Tibial artery (tissue), 4 donors: ENCODE data around the gene PRR20G.
A peak's percentile ranks its signal among the peaks of the same experiment; 100 is the strongest.
"Not testable (repeated sequence)": the region's sequence is repeated elsewhere in the genome, so short reads cannot be mapped to it uniquely, and the experiment has no call there.

Experiments used
- DNase-seq, 2 donors: peaks; one replicate each; pipeline ENCODE4 v3.0.0-alpha.2; 2019
- H3K27ac ChIP-seq, 2 donors: fragments of 200-600 bp; sonication (generic) in 1 of 2; 1 replicate in 1 of 2; 2 replicates in 1 of 2; pipeline ENCODE4 v1.5.1; 2018 to 2019; ENCODE audit warnings: mild to moderate bottlenecking in 1 of 2
- H3K27me3 ChIP-seq, 2 donors: fragments of 200-600 bp; sonication (generic) in 1 of 2; one replicate each; pipeline versions ENCODE4 v1.5.1 to v1.6.0; 2016 to 2019
- H3K36me3 ChIP-seq, 3 donors: fragments of 200-600 bp; sonication (generic) in 2 of 3; one replicate each; pipeline ENCODE4 v1.5.1; 2016 to 2019; ENCODE audit warnings: mild to moderate bottlenecking in 2 of 3
- H3K4me1 ChIP-seq, 4 donors: fragments of 200-600 bp; sonication (generic) in 2 of 4; 1 replicate in 3 of 4; 2 replicates in 1 of 4; pipeline ENCODE4 v1.5.1; 2016 to 2019
- H3K4me3 ChIP-seq, 2 donors: fragments of 200-600 bp; sonication (generic) in 1 of 2; 1 replicate in 1 of 2; 2 replicates in 1 of 2; pipeline ENCODE4 v1.5.1; 2018 to 2019; ENCODE audit warnings: mild to moderate bottlenecking in 2 of 2
- H3K9me3 ChIP-seq, 3 donors: fragments of 200-600 bp; sonication (generic) in 1 of 3; one replicate each; pipeline ENCODE4 v1.5.1; 2016 to 2019
- intact Hi-C: fragments of 100-400 bp; cut with DNase I; formaldehyde crosslinking; loops from one replicate; pipeline ENCODE4 v1.15.0; 2023; ENCODE audit warnings: low total_unique reads
- TF ChIP-seq, protein P1 (sequence below), 2 experiments: fragments of 200-600 bp in 1 of 2; fragments of 450-650 bp in 1 of 2; IDR thresholded peaks; one replicate each; pipeline ENCODE4 v1.5.1; 2017 to 2019; ENCODE audit warnings: antibody characterized with exemption in 2 of 2, mild to moderate bottlenecking in 1 of 2, moderate library complexity in 1 of 2

The PRR20G gene

DNA sequence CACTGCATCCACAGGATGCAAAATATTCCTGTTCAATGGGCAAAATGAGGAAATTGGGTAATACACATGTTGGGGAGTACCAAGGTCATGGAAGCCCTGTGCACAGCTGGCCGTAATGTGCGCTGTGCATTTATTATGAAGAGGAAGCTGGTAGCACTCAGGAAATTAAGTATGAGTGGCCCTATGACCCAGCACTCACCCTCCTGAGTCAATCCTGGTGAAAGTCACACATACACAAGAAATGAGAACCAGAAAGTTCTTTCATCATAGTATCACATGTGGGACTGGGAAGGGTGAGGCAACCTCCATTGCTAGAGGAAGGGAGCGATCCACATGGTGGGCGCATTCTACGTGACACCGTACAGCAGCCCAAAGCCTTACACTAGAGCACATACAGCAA, 11.4 kb upstream of the PRR20G start:
- Histone ChIP-seq H3K27ac (no peak overlapping the region), H3K9me3 (no peaks in the 10 kb centered on the region), H3K4me1 (no peaks in the 10 kb centered on the region), H3K36me3 (no peaks in the 10 kb centered on the region), H3K4me3 (no peak overlapping the region), H3K27me3 (peaks cover 0 to 6% of the 10 kb centered on the region in 2 donors)
- intact Hi-C loops = no loop called here
- TF ChIP-seq, protein P1, sequence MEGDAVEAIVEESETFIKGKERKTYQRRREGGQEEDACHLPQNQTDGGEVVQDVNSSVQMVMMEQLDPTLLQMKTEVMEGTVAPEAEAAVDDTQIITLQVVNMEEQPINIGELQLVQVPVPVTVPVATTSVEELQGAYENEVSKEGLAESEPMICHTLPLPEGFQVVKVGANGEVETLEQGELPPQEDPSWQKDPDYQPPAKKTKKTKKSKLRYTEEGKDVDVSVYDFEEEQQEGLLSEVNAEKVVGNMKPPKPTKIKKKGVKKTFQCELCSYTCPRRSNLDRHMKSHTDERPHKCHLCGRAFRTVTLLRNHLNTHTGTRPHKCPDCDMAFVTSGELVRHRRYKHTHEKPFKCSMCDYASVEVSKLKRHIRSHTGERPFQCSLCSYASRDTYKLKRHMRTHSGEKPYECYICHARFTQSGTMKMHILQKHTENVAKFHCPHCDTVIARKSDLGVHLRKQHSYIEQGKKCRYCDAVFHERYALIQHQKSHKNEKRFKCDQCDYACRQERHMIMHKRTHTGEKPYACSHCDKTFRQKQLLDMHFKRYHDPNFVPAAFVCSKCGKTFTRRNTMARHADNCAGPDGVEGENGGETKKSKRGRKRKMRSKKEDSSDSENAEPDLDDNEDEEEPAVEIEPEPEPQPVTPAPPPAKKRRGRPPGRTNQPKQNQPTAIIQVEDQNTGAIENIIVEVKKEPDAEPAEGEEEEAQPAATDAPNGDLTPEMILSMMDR (IDR thresholded peaks at IDR 0.05) = no peak
- DNase-seq = peak in 1 of 2 donors; percentile 51

DNA sequence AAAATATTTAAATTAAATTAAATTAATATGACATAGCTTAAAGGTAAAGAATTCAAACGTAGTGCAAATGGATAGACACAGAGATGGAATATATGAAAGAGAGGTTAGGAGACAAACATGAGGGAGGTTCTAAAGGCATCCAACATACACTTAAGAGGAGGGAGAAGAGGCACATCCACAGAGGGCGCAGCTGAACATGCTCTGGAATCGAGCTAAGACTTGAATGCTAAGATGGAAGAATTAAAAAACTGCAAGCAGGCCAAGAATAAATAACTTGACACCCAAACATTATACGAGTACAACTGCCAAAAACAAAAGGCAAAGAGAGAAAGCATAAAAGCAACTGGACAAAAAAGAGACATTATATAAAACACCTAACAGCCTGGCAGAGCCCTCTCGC, 9.1 kb upstream of the PRR20G start:
- intact Hi-C loops = no loop called here
- no peak for DNase-seq
- Histone ChIP-seq H3K4me3 (no peak overlapping the region), H3K27me3 (peaks cover 0 to 12% of the 10 kb centered on the region in 2 donors), H3K36me3 (no peaks in the 10 kb centered on the region), H3K4me1 (no peaks in the 10 kb centered on the region), H3K9me3 (no peaks in the 10 kb centered on the region), H3K27ac (no peak overlapping the region)
- TF ChIP-seq, protein P1 (IDR thresholded peaks at IDR 0.05) = no peak

DNA sequence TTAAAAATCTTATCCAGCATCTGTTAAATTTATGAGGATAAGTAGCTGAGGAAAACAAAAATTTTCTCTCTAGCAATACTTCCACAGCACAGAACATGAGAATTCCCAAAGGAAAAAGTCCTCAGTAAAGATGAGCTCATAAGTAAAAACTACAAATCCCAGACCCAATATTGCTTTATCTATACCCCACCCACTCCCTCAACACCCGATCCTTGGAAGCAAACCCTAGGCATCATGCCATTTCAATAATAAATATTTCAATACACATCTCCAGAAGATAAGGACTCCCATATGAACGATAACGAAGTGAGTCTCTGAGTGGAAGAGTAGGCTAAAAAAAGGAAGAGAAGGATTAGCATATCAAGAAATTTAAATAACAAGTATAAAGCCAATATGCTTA, 8.3 kb upstream of the PRR20G start:
- intact Hi-C loops = no loop called here
- peaks cover 0 to 12% of the 10 kb centered on the region in 2 donors for H3K27me3 ChIP-seq

DNA sequence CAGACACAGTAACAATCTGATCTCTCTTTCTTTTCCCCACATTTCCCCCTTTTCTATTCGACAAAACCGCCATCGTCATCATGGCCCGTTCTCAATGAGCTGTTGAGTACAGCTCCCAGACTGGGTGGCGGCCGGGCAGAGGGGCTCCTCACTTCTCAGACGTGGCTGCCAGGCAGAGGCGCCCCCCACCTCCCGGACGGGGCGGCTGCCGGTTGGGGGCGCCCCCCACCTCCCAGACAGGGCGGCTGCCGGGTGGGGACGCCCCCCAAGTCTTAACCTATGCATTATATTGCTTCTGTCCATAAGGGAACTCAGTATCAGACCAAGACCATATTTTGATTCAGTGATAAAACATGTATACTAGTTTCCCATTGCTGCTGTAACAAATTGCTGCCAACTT, 5.8 kb upstream of the PRR20G start:
- DNase-seq, H3K36me3 ChIP-seq, H3K4me1 ChIP-seq, H3K9me3 ChIP-seq, intact Hi-C loops, H3K27ac ChIP-seq, H3K4me3 ChIP-seq: not testable (repeated sequence)
- H3K27me3 ChIP-seq = peaks cover 0 to 10% of the 10 kb centered on the region in 2 donors

More for the DNA sequence above, 8.3 kb upstream of the PRR20G start:
- no peak for DNase-seq
- Histone ChIP-seq H3K27ac (no peak overlapping the region), H3K4me3 (no peak overlapping the region), H3K36me3 (no peaks in the 10 kb centered on the region), H3K9me3 (no peaks in the 10 kb centered on the region), H3K4me1 (no peaks in the 10 kb centered on the region)
- TF ChIP-seq, protein P1 (IDR thresholded peaks at IDR 0.05) = no peak

DNA sequence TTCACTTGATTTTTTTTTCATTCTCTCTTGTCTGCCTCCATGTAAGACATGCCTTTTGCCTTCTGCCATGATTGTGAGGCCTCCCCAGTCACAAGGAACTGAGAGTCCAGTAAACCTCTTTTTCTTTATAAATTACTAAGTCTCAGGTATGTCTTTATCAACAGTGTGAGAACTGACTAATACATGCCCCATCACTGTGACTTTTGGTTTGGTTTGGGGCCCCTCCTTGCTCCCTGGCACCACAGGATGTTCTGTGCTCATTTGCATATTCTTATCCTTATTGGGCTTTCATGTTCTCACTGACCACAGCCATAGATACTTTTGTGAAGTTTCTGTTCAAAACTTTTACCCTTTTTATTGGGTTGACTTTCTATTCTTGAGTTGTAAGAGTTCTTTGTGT, 3.8 kb upstream of the PRR20G start:
- DNase-seq = no peak
- Histone ChIP-seq H3K4me1 (no peaks in the 10 kb centered on the region), H3K9me3 (no peaks in the 10 kb centered on the region), H3K36me3 (no peaks in the 10 kb centered on the region), H3K27me3 (peaks cover 0 to 8% of the 10 kb centered on the region in 2 donors), H3K27ac (no peak overlapping the region), H3K4me3 (no peak overlapping the region)
- intact Hi-C loops = no loop called here
- TF ChIP-seq, protein P1 (IDR thresholded peaks at IDR 0.05) = no peak

DNA sequence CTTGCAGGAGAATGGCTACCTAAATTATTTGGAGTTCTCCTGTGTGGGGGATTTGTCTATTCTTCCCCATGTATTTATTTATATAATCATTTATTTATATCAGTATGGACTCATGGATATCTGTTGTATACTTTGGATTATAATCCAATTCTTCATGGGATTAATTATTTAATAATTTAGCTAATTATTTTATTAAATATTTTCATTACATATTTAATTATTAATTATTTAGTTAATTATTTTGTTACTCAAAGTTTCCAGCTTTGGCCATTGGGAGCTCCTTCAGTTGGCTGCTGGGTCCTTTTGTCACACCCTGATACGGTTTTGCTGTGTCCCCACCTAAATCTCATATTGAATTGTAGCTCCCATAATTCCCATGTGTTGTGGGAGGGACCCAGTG, 3.3 kb upstream of the PRR20G start:
- peaks cover 0 to 8% of the 10 kb centered on the region in 2 donors for H3K27me3 ChIP-seq
- DNase-seq = no peak
- intact Hi-C loops = no loop called here
- no peak overlapping the region for H3K27ac ChIP-seq
- no peak overlapping the region for H3K4me3 ChIP-seq
- H3K4me1 ChIP-seq = no peaks in the 10 kb centered on the region
- no peaks in the 10 kb centered on the region for H3K36me3 ChIP-seq
- TF ChIP-seq, protein P1 (IDR thresholded peaks at IDR 0.05) = no peak
- H3K9me3 ChIP-seq = no peaks in the 10 kb centered on the region
